Right ventricle myocardium superior (tissue), 1 donor: ENCODE results near the gene NSD1. TPM values are rescaled to one million over a fixed set of nuclear protein-coding genes. Genes with fewer than 3 reads are reported as not detected.
"Not testable (repeated sequence)": the region's sequence is repeated elsewhere in the genome, so short reads cannot be mapped to it uniquely, and the experiment has no call there.

ENCODE experiments used
- ATAC-seq: fragments of 200-7000 bp; cut with Tn5 transposase; one replicate; pipeline ENCODE4 v1.9.1; 2020; ENCODE audit warnings: mild to moderate bottlenecking; ENCODE audit not compliant: poor library complexity
- DNase-seq: peaks from one replicate; pipeline ENCODE4 v3.0.0-alpha.2; 2020
- intact Hi-C: fragments of 100-400 bp; cut with DNase I; formaldehyde crosslinking; loops from one replicate; pipeline ENCODE4 v1.11.2; 2022
- total RNA-seq: library from RNA; stranded (reverse); fragmentation: NEBNext Ultra II Directional; extraction: Animal tissue kit (Norgen Biotek cat#: 25700); gene quantifications from one replicate; pipeline ENCODE4 v1.2.1, GENCODE V29; 2021
- donor health status: DM: no; HTN: yes; CAD: no; lungs with severe emphysema.

The NSD1 gene
- total RNA-seq, 1 donor from 2014 or later: 33.6 TPM

DNA sequence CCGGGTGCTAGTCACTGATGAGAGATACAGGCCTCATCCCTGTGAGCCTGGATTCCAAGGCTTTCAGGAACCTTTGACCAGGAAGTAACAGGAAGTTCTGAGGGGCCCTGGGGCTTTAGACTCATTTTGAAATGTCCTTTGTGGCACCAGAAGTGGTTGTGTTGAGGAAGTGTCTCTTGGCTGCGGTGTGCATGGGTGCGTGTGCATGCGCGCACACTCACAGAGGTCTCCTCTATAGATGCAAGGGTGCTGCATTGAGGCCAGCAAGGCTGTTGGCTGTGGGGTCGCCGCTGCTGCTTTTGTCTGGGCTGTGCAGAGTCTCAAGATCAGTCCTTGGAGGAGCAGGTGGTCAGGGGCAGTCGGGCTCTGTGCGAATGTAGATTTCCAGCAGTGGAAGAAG is 162.4 kb downstream of the NSD1 start:
- DNase-seq (no peak), ATAC-seq (no peak)
- intact Hi-C loops: loop anchor here (10.0 kb wide), 1 partner anchor 161 kb away; the partner anchor contains the start of gene NSD1

DNA sequence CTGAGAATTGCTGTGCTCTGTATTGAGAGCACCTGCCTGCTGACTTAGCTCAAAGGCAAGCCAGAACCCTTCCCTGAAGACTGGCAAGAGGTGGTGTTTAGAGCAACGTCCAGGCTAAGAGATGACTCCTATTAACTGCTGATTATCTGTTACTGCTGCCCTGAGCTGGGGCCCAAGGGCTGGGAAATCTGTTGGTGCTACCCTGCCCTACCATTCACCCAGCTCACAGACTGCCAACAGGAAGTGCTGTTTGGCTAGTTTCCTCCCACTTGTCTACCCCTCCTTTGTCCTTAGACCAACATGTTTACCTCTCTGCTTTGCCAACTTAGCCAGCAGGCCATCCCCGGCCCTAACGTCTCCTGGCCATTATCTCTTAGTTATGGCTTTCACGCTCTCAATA is 163.0 kb downstream of the NSD1 start:
- ATAC-seq (peak; percentile 10), DNase-seq (no peak)
- intact Hi-C loops: loop anchor here (10.0 kb wide), 1 partner anchor 162 kb away; the partner anchor contains the start of gene NSD1

GRCh38 chr5:177297922-177298321 is 164.3 kb downstream of the NSD1 start:
- ATAC-seq (no peak), DNase-seq (no peak)
- intact Hi-C loops: loop anchor here (10.0 kb wide), 1 partner anchor 163 kb away; the partner anchor contains the start of gene NSD1

- intact Hi-C loops: loop anchor here (10.0 kb wide), 1 partner anchor 165 kb away; the partner anchor contains the start of gene NSD1
- DNase-seq (no peak), ATAC-seq (no peak)
These were observed 166.1 kb downstream of the NSD1 start for GRCh38 chr5:177299697-177300096.

DNA sequence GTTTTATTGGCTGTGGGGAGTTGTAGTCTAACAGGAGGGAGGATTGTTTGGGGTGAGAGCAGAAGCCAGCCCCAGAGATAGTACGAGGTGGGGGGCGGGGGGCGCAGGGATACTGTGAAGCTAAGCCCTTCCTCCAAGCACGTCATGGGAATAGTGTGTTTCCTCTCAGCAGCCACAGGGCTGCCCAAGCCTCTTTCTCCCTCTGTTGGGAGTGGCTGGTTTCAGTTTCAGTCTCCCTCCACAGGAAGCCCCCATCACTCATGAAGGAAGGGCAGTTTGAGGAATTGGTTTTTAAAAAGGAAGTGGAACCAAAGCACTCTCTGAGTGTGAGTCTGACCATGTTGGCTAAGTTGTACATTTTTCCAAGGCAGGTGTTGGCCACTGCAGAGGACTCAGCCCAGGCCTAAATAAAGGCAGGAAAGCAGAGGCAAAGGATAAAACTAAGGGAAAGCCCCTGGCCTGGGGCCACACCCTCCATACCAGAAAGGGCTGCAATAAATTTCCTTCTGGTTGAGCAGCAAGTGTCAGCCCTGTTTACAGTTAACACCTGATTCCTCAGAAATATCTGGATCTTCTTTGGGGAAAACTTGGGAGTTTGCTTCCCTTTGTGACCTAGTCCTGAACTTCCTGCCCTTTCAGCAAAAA is 166.8 kb downstream of the NSD1 start:
- ATAC-seq: peak; percentile 14

GRCh38 chr5:177300951-177301350 is 167.4 kb downstream of the NSD1 start:
- intact Hi-C loops: no loop called here

More for the DNA sequence above, 166.8 kb downstream of the NSD1 start:
- peak; percentile 66 for DNase-seq
- intact Hi-C loops: no loop called here

GRCh38 chr5:177301503-177302165 is 168.1 kb downstream of the NSD1 start:
- intact Hi-C loops: no loop called here
- no peak for DNase-seq

More at GRCh38 chr5:177300951-177301350, 167.4 kb downstream of the NSD1 start:
- no peak for ATAC-seq
- no peak for DNase-seq

GRCh38 chr5:177302354-177303110 is 169.0 kb downstream of the NSD1 start:
- intact Hi-C loops: no loop called here
- DNase-seq (no peak), ATAC-seq (no peak)

More at GRCh38 chr5:177301503-177302165, 168.1 kb downstream of the NSD1 start:
- ATAC-seq: no peak

- intact Hi-C loops: no loop called here
- peak; percentile 95 for DNase-seq
- peak; percentile 91 for ATAC-seq
These were observed 169.8 kb downstream of the NSD1 start, which contains the start of the genes PRELID1 and RAB24 for GRCh38 chr5:177303121-177303924. Gene PRELID1 (plus strand): TSS chr5:177303799. CDS start chr5:177303986, 187 bp downstream. Gene RAB24 (minus strand): TSS chr5:177303719. CDS start chr5:177303288, 431 bp downstream.

GRCh38 chr5:177303925-177304391 is 170.4 kb downstream of the NSD1 start:
- intact Hi-C loops: no loop called here
- DNase-seq: no peak
- ATAC-seq: peak; percentile 1

DNA sequence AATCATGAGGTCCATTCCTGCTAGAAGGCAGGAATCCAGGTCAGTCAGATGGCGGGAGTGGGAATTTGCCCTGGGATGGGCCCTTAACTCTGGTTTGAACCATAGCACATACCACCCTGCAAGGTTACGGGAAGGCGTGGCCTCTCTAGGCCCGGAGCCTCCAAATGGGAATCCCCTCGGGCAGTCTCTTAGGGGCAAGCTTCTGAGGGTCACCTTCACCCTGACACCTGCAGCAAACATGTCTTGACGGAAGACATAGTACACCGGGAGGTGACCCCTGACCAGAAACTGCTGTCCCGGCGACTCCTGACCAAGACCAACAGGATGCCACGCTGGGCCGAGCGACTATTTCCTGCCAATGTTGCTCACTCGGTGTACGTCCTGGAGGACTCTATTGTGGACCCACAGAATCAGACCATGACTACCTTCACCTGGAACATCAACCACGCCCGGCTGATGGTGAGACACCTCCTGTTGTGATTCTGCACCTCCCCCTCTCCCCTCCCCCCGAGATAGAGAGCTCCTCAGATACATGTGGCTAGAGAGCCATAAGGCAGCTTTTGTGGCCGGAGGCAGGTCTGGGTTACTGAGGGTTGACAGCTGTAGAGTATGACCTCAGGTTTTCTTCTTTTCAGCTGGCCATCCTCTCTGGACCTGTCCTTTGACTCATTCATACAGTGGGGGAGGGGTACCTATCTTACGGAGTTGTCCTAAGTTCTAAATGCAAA is 171.0 kb downstream of the NSD1 start:
- no peak for DNase-seq
- intact Hi-C loops: no loop called here
- no peak for ATAC-seq

GRCh38 chr5:177306103-177306640 is 172.6 kb downstream of the NSD1 start:
- DNase-seq, ATAC-seq, intact Hi-C loops: not testable (repeated sequence)

DNA sequence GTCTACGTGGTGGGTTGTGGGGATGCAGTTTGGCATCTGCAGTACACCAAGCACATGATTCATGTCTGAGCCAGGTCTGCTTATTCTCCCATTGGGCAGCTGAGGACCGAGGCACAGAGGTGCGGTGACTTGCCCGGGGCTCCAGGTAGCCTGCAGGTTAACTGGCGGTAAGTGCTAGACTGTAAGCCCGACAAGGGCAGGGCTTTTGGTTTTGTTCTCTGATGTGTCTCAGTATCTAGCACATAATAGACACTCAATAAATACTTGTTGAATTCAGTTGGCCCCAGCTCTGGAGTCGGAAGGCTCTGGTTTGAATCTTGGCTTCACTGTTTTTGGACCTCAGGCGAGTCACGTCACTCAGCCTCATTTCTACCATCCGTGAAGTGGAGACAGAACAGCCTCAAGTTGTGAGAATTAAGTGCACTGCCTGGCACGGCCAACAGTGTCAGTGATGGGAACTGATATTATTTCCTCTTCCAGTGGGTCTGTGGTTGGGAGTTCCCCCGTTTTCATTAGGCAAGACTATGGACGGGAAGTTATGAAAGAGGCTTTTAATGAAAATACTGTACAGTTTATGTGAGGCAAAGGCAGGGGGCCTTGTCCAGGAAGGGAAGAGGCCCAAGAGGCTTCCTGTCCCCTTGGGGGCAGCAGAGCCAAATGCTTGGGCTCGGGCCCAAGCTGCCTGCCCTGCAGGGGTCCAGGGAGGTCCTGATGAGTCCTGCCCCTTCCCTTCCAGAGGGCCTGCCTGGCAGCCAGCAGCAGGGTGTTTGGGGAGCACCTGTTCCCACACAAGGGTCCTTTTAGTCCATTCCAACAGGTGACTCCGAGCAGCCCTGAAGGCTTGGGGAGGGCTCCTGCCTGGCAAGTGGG is 173.3 kb downstream of the NSD1 start:
- intact Hi-C loops: no loop called here
- DNase-seq (no peak), ATAC-seq (no peak)

DNA sequence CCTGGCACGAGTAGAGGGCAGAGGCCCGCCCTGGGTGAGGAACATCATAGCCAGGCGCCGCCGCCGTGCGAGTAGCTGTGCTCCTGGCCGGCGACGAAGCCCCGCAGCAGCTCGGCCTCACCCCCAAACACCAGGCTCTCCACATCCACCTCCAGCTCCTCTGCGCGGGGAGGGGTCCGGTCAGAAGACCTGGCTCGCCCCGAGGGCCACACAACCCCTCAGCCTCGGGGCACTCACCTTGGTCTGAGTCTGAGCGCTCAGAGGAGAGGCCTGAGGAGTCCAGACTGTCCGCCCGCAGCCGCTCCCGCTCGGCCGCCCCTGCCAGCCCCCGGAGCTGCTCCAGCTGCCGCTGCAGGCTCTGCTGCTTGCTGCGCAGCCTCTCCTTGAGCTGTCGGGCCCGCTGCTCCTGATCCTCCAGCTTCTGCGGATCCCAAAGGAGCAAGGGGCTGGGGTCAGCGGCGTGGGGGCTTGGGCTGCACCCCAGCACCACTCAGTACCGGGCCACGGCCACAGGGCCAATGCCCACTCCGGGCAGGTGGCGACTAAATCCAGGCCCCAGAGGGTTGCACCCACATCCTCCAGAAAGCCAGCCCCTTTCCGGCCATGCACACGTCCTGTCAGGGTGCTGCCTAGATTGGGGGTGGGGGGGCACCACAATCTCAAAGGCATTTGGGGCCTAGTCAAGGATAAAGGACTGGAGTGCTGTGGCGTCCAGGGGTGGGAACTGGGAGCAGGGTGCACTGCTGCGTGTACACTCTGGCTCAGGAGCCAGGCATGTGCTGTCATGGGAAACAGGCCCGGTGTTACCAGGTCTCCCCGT is 174.2 kb downstream of the NSD1 start:
- DNase-seq: no peak
- ATAC-seq: no peak
- intact Hi-C loops: no loop called here

- ATAC-seq (no peak), DNase-seq (no peak)
- intact Hi-C loops: no loop called here
These were observed 175.2 kb downstream of the NSD1 start for GRCh38 chr5:177308740-177309139.
